Stimulated activated naive CD8-positive, alpha-beta T cell treated with anti-CD3 and anti-CD28 coated beads, Interleukin-15, amount 100 ng/mL, for 72 hours (primary cell): ENCODE measurements around the gene PRR11.
"Not testable (repeated sequence)": the region's sequence is repeated elsewhere in the genome, so short reads cannot be mapped to it uniquely, and the experiment has no call there.

Experiments
- ATAC-seq: fragments of 150-1000 bp; cut with Tn5 transposase; 2 replicates; pipeline ENCODE4 v1.10.0; 2021; ENCODE audit warnings: mild to moderate bottlenecking, moderate library complexity
- DNase-seq, 2 donors: peaks; one replicate each; pipeline ENCODE4 v3.0.0; 2021 to 2022
- H3K27ac Mint-ChIP-seq, 2 donors: one replicate each; pipeline ENCODE4 v1.8.0; 2022; ENCODE audit warnings: mild to moderate bottlenecking in 2 of 2, mixed read lengths in 2 of 2, moderate library complexity in 2 of 2
- H3K27me3 Mint-ChIP-seq: one replicate; pipeline ENCODE4 v1.8.0; 2022; ENCODE audit warnings: mixed read lengths
- H3K4me1 Mint-ChIP-seq: one replicate; pipeline ENCODE4 v1.8.0; 2022; ENCODE audit warnings: mild to moderate bottlenecking, mixed read lengths
- H3K4me3 Mint-ChIP-seq, 2 donors: one replicate each; pipeline ENCODE4 v1.8.0; 2022; ENCODE audit warnings: mild to moderate bottlenecking in 2 of 2, mixed read lengths in 2 of 2, moderate library complexity in 1 of 2
- H3K9me3 Mint-ChIP-seq, 2 donors: one replicate each; pipeline ENCODE4 v1.8.0; 2022; ENCODE audit warnings: mixed read lengths in 2 of 2

The PRR11 gene

DNA sequence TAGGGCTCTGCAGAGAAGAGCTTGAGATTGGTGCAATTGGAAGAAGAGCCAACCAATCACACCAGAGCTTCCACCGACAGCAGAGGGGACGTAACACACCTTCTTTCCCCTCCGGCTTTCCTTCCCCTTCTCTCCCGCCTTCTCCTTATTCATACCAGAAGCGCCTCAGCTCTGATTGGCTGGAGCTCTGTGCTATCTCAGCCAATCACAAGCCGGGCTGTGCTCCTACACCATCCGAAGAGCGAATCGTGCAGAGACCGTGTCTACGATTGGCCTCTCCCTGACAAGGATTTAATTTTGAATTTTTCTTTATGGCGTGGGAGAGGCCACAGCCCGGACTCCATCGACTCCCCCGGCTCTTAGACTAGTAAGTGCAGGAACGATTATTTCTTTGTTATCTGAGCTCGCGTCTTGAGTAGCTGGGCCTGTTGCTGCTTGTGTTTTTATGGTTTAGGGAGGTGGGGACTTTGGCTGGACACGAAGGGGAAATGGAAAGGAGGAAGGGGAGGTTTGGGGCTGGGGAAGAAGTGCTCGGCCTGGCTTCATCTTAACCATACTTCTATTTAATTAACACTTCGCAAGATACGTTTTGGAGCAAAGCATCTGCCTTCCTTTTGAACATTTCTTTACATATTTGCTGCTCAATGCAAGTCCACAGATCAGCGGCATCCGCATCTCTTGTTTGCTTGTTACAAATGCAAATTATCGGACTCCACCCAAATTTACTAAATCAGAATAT lies at the start of gene PRR11:
Gene PRR11, plus strand, starts transcription at position 308 of the 739 bp plus-strand sequence. CDS start 14,007 bp downstream, outside the sequence.
- ATAC-seq (peak; percentile 92), DNase-seq (peak; percentile 90 to 96)
- H3K9me3 Mint-ChIP-seq: no peaks in the 10 kb centered on the region
- no peaks in the 10 kb centered on the region for H3K27me3 Mint-ChIP-seq
- no peak within 1 kb of the TSS for H3K27ac Mint-ChIP-seq
- H3K4me3 Mint-ChIP-seq: no peak within 1 kb of the TSS
- H3K4me1 Mint-ChIP-seq: peaks cover 45% of the 10 kb centered on the region

DNA sequence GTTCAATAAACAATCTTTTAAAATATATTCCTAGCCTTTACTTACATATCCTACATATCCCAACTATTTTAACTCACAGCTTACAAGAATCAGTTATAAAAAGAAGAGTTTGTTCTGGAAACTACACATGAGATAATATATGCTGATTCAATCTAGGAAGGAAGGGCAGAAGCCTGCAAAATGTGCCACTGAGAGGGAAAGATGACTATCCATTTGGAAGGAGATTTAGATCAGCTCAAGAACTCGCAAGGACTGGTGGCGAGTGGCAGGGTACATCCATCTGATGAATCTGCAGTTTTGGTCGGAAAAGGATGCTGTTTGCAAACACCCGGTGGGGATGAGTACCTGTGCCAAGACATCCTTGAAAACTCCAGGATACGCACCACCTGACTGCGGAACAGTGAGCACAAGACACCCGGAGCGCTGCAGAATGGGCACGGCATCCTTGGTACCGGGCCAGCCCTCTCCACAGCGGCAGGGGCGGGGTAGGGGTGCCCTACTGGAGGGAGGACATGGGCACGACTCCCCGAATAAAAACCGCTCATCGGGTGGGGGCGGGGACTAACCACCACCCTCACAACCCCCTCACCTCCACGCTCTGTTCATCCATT lies 49.6 kb upstream of the PRR11 start:
- ATAC-seq: peak; percentile 61

DNA sequence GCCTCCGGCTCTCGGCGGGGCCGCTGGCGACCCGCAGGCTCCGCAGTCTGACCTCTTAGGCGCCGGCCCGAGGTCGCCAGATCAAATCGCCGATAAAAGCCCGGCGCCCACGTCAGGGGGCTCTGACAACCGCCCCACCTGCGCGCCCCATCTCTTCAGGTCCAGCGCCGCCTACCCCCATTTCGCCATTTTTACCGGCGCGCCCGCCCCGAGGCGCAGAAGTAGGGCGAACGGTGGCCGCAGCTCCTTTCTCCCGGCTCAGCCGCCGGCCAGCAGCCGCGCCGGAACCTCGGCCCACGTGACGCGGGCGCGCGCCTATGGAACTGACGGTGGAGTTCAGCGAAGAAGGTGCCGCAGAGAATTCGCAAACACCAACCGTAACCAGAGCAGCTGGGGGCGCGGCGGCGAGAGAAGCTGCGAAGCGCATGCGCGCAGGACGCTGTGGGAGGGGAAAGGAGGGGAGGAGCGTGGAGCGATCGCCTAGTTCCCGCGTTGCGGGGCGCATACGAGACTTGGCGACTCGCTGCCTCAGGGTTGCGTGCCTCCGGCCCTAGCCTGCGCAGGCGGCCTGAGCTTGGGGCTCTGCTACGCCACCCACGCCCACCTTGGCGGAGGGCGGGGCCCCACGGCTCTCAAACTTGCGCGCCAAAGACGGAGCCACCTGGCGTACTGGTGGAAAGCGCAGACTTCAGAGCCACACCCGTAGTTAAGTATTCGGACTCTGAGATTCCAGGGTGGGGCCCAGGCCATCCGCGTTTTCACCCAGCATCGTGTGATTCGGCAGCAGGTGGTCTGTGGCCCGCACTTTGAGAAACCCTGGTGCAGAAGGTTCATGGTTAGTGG lies 48.9 kb upstream of the PRR11 start, which contains the start of gene TRIM37:
Gene TRIM37, minus strand, starts transcription at position 418 of the 843 bp plus-strand sequence. CDS start 419 bp downstream, outside the sequence.
- DNase-seq: peak; percentile 99 to 100
- Mint-ChIP-seq H3K9me3 (no peaks in the 10 kb centered on the region), H3K27ac (peak within 1 kb of the TSS; percentile 99), H3K27me3 (no peaks in the 10 kb centered on the region), H3K4me3 (peak within 1 kb of the TSS; percentile 96 to 100), H3K4me1 (peaks cover 61% of the 10 kb centered on the region)
- peak; percentile 97 for ATAC-seq

More for the DNA sequence above, 49.6 kb upstream of the PRR11 start:
- peak; percentile 69 for DNase-seq
- Mint-ChIP-seq H3K27me3 (no peaks in the 10 kb centered on the region), H3K4me3 (peak overlapping the region; percentile 96 to 100), H3K27ac (peak overlapping the region; percentile 99), H3K4me1 (peaks cover 63% of the 10 kb centered on the region), H3K9me3 (no peaks in the 10 kb centered on the region)

DNA sequence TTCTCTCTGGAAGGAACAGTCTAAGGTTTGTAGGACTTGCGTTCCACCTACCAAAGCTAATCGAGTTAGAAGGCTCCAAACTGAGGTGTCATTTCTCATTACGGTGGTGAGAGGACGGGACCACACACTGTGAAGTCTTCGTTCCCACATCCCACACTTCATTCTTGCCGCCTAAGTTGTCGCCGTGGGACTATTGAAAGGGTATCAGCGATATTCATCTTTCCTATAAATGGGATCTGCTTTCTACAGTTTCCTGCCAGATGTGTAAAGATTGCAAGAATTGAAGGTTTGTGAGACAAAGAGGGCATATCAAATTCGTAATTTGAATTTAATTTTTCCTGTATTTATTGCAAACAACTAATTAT lies 48.3 kb upstream of the PRR11 start:
- DNase-seq: no peak
- peaks cover 56% of the 10 kb centered on the region for H3K4me1 Mint-ChIP-seq
- peak; percentile 49 for ATAC-seq
- peak overlapping the region; percentile 96 to 100 for H3K4me3 Mint-ChIP-seq
- H3K27me3 Mint-ChIP-seq: no peaks in the 10 kb centered on the region
- no peaks in the 10 kb centered on the region for H3K9me3 Mint-ChIP-seq
- H3K27ac Mint-ChIP-seq: peak overlapping the region; percentile 82 to 99

DNA sequence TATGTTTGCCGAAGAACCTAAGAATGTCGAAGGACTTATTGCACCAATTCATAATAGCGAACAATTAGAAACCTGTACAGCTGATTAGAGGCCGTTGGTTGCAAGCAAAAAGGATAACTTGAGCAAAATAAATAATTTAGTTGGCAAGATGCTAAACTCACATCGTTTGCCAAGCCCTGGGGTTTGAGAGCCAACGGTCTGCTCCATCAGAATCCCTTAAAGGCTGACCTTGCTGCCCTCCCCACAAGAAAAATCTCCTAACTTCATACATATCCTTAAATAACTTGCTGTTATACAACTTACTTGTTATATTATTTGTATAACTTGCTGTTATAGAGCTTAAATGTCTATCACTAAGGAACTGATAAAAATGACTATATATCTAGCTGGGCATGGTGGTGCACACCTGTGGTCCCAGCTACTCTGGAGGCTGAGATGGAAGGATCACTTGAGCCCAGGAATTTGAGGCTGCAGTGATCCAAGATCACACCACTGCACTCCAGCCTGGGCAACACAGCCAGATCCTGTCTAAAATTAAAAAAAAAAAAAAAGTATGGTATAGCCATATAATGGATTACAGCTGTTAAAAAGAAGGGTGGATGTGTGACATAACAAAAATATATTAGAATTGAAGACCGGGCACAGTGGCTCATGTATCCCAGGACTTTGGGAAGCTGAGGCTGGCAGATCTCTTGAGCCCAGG lies 47.0 kb upstream of the PRR11 start:
- Mint-ChIP-seq H3K27me3 (no peaks in the 10 kb centered on the region), H3K27ac (no peak overlapping the region), H3K4me3 (peak overlapping the region; percentile 56 to 64), H3K9me3 (no peaks in the 10 kb centered on the region), H3K4me1 (peaks cover 49% of the 10 kb centered on the region)
- ATAC-seq (no peak), DNase-seq (no peak)

DNA sequence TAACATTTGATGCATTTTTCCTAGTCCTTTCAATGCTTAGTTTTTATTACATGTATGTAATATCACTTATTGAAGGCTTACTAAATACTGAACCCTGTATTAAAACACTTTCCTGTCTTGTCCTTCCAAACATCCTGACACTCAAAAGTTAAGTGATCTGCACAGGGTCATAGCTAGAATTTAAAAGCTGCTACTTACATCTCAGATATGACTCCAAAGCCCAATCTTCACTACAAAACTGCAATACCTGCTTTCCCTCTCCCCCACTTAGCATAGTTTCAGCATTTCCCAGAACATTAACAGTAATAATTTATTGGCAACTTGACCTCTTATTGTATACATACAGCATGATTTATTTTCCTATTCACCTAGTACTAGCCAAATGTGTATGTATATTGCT lies 44.6 kb upstream of the PRR11 start:
- no peak for ATAC-seq
- Mint-ChIP-seq H3K4me1 (peaks cover 27% of the 10 kb centered on the region), H3K9me3 (no peaks in the 10 kb centered on the region), H3K27me3 (no peaks in the 10 kb centered on the region), H3K27ac (no peak overlapping the region), H3K4me3 (no peak overlapping the region)
- no peak for DNase-seq

DNA sequence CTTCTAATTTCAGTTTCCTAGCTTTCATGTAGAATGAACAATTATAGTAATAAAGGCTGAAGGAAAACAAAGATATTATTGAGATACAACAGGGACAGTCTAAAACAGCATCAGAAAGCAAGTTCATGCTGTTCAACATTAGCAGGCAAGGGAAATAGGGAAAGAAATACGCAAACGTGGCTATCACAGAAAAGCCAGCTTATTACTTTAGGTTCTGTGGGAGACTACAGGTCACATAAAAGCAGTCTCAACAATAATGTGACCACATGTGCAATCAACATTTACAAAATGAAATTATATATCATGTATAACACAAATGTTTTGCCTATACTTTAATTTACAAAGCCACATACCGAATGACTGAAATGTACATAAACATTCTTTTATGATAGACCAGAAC lies 44.0 kb upstream of the PRR11 start:
- Mint-ChIP-seq H3K27ac (peak overlapping the region in 1 of 2 donors; percentile 6), H3K9me3 (no peaks in the 10 kb centered on the region), H3K27me3 (no peaks in the 10 kb centered on the region), H3K4me1 (peaks cover 22% of the 10 kb centered on the region), H3K4me3 (no peak overlapping the region)
- DNase-seq (no peak), ATAC-seq (no peak)

DNA sequence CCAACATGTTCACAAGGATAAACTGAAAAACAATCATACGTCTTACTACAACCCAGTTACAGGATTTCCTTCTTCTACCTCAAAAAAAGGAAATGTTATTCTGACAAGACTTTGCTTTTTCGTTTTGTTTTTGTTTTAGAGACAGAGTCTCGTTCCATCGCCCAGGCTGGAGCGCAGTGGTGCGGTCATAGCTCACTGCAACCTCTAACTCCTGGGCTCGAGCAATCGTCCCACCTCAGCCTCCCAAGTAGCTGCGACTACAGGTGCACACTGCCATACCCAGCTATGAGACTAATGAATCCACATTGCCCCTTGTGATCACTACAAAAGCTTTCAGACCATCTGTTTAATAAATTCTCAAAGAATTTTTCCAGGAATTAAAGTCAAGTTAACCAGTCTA lies 40.1 kb upstream of the PRR11 start:
- H3K4me1 Mint-ChIP-seq: peaks cover 5% of the 10 kb centered on the region
- no peak for ATAC-seq
- no peaks in the 10 kb centered on the region for H3K9me3 Mint-ChIP-seq
- no peak overlapping the region for H3K4me3 Mint-ChIP-seq
- H3K27ac Mint-ChIP-seq: no peak overlapping the region
- no peak for DNase-seq
- H3K27me3 Mint-ChIP-seq: no peaks in the 10 kb centered on the region

DNA sequence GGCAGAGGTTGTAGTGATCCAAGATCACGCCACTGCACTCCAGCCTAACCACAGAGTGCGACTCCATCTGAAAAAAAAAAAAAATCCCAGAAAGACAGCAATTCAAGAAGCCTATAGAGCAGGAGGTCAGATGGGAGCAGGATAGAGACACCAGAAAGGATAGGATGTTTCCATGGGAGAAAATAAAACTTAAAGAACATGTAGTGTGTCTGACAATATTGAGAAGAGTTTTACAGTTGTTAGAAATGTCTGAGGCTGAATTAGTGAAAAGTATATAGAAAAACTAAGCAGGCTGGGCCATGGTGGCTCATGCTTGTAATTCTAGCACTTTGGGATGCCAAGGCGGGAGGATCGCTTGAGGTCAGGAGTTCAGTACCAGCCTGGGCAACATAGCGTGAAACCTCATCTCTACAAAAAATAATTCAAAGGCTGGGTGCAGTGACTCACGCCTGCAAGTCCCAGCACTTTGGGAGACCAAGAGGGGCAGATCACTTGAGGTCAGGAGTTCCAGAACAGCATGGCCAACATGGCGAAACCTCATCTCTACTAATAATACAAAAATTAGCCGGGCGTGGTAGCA lies 33.6 kb upstream of the PRR11 start:
- DNase-seq (no peak), ATAC-seq (no peak)
- no peaks in the 10 kb centered on the region for H3K9me3 Mint-ChIP-seq
- no peak overlapping the region for H3K4me3 Mint-ChIP-seq
- no peaks in the 10 kb centered on the region for H3K4me1 Mint-ChIP-seq
- H3K27ac Mint-ChIP-seq: no peak overlapping the region
- no peaks in the 10 kb centered on the region for H3K27me3 Mint-ChIP-seq

DNA sequence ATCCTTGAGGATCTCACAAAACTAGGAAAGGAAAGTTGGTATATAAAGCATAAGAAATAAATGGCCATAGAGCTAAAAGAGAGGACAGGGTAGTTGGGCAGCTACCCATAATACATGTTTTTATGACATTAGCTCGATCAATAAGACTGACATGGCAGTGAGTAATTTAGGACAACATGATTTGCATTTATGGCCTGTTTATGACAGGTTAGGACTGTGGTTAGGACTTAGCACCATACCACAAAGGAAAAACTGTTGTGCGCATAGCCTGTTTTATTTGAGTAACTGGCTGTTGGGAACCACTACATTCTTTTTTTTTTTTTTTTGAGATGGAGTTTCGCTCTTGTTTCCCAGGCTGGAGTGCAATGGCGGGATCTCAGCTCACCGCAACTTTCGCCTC lies 30.9 kb upstream of the PRR11 start:
- ATAC-seq: no peak
- no peak for DNase-seq
- Mint-ChIP-seq H3K4me1 (no peaks in the 10 kb centered on the region), H3K27me3 (no peaks in the 10 kb centered on the region), H3K27ac (no peak overlapping the region), H3K9me3 (no peaks in the 10 kb centered on the region), H3K4me3 (no peak overlapping the region)

DNA sequence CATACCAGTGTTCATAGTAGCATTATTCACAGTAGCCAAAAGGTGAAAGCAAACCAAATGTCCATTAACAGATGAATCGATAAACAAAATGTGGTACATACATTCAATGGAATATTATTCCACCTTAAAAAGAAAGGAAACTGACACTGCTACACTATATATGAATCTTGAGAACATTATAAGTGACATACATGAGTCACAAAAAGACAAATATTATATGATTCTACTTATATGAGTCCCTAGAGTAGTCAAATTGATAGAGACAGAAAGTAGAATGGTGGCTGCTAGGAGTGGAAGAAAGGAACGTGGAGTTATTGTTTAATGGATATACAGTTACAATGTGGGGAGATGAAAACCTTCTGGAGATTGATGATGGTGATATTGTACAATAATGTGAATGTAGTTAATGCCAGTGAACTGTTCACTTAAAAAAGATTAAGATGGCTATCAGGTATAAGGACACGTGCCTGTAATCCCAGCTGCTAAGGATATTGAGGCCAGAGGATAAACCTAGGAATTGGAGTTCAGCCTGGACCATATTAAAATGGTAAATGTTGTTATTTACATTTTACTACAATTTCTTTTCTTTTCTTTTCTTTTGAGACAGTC lies 28.6 kb upstream of the PRR11 start:
- ATAC-seq (no peak), DNase-seq (no peak)
- no peak overlapping the region for H3K27ac Mint-ChIP-seq
- no peaks in the 10 kb centered on the region for H3K27me3 Mint-ChIP-seq
- H3K9me3 Mint-ChIP-seq: no peaks in the 10 kb centered on the region
- H3K4me1 Mint-ChIP-seq: no peaks in the 10 kb centered on the region
- H3K4me3 Mint-ChIP-seq: no peak overlapping the region

DNA sequence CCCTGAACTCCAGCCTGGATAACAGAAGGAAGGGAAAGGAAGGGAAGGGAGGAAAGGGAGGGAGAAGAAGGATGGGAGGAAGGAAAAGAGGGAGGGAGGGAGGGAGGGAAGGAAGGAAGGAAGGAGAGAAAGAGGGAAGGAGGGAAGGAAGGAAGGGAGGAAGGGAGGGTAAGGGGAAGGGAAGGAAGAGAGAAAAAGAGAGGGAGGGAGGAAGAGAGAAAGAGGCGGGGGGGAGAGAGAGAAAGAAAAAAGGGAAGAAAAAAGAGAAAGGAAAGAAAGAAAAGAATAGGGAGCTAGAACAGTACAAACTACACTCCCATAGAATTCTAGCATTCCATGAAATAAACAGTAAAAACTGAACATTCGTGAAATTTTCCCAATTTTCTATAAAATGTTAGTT lies 25.7 kb upstream of the PRR11 start:
- Mint-ChIP-seq H3K27me3 (no peaks in the 10 kb centered on the region), H3K4me3 (no peak overlapping the region), H3K4me1 (no peaks in the 10 kb centered on the region), H3K9me3 (no peaks in the 10 kb centered on the region), H3K27ac (no peak overlapping the region)
- no peak for ATAC-seq
- no peak for DNase-seq

DNA sequence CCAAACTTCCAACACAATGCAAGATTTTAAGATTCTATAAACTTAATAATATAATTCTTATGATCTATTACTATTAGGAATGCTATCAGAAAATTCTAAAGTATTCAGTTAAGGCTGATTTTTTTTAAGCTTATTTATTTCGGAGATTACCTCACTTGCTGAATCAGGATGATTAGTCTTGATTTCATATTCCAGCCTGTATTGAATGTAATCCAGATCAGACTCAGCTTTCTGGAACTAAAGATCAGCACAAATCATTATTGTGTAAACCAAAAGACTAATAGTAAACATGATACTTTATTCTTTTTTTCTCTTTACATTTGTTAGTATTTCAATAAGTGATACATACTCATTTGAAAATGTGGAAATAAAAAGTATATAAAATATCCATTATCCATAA lies 24.4 kb upstream of the PRR11 start:
- Mint-ChIP-seq H3K9me3 (no peaks in the 10 kb centered on the region), H3K27me3 (no peaks in the 10 kb centered on the region), H3K4me1 (no peaks in the 10 kb centered on the region), H3K4me3 (no peak overlapping the region), H3K27ac (no peak overlapping the region)
- DNase-seq (no peak), ATAC-seq (no peak)

DNA sequence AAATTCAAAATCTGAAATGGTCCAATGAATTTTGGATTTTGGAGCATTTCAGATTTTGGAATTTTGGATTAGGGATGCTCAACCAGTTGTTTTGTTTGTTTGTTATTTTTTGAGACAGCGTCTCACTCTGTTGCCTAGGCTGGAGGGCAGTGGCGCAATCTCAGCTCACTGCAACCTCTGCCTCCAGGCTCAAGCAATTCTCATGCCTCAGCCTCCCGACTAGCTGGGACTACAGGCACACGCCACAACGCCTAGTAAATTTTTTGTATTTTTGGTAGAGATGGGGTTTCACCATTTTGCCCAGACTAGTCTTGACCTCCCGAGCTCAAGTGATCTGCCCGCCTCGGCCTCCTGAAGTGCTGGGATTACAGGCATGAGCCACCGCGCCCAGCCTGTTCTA lies 17.2 kb upstream of the PRR11 start:
- not testable (repeated sequence) for DNase-seq, H3K27ac Mint-ChIP-seq, ATAC-seq, H3K27me3 Mint-ChIP-seq, H3K9me3 Mint-ChIP-seq, H3K4me1 Mint-ChIP-seq, H3K4me3 Mint-ChIP-seq

DNA sequence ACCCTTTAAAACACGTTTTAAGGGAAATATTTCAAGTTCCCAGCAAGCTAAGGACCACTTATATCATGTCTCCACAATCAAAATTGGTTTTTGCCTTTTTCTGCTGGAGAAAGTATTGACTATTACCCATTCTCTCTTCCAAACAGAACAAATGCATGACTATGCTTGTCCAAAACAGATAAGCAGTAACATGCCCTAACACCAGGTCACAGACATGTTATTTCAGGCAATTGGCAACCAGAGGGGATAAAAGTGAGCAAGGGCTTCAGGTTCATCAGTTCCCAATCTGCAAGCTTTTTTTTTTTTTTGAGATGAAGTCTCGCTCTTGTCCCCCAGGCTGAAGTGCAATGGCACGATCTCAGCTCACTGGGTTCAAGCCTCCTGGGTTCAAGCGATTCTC lies 15.6 kb upstream of the PRR11 start:
- no peaks in the 10 kb centered on the region for H3K9me3 Mint-ChIP-seq
- DNase-seq (no peak), ATAC-seq (no peak)
- no peak overlapping the region for H3K4me3 Mint-ChIP-seq
- no peaks in the 10 kb centered on the region for H3K27me3 Mint-ChIP-seq
- no peak overlapping the region for H3K27ac Mint-ChIP-seq
- no peaks in the 10 kb centered on the region for H3K4me1 Mint-ChIP-seq
